Measurements from ENCODE around the gene VAT1. TPM values are rescaled to one million over a fixed set of nuclear protein-coding genes. Genes with fewer than 3 reads are reported as not detected.

Gene VAT1
- total and polyA plus RNA-seq, 2 of the 13 experiments (the other 11 are each of a cell fraction or from before 2014, with no cell fraction given) = 143 to 205 TPM

GRCh38 chr17:43068570-43069367 lies 46.6 kb upstream of the VAT1 start (continued):
- TF ChIP-seq, protein P1, sequence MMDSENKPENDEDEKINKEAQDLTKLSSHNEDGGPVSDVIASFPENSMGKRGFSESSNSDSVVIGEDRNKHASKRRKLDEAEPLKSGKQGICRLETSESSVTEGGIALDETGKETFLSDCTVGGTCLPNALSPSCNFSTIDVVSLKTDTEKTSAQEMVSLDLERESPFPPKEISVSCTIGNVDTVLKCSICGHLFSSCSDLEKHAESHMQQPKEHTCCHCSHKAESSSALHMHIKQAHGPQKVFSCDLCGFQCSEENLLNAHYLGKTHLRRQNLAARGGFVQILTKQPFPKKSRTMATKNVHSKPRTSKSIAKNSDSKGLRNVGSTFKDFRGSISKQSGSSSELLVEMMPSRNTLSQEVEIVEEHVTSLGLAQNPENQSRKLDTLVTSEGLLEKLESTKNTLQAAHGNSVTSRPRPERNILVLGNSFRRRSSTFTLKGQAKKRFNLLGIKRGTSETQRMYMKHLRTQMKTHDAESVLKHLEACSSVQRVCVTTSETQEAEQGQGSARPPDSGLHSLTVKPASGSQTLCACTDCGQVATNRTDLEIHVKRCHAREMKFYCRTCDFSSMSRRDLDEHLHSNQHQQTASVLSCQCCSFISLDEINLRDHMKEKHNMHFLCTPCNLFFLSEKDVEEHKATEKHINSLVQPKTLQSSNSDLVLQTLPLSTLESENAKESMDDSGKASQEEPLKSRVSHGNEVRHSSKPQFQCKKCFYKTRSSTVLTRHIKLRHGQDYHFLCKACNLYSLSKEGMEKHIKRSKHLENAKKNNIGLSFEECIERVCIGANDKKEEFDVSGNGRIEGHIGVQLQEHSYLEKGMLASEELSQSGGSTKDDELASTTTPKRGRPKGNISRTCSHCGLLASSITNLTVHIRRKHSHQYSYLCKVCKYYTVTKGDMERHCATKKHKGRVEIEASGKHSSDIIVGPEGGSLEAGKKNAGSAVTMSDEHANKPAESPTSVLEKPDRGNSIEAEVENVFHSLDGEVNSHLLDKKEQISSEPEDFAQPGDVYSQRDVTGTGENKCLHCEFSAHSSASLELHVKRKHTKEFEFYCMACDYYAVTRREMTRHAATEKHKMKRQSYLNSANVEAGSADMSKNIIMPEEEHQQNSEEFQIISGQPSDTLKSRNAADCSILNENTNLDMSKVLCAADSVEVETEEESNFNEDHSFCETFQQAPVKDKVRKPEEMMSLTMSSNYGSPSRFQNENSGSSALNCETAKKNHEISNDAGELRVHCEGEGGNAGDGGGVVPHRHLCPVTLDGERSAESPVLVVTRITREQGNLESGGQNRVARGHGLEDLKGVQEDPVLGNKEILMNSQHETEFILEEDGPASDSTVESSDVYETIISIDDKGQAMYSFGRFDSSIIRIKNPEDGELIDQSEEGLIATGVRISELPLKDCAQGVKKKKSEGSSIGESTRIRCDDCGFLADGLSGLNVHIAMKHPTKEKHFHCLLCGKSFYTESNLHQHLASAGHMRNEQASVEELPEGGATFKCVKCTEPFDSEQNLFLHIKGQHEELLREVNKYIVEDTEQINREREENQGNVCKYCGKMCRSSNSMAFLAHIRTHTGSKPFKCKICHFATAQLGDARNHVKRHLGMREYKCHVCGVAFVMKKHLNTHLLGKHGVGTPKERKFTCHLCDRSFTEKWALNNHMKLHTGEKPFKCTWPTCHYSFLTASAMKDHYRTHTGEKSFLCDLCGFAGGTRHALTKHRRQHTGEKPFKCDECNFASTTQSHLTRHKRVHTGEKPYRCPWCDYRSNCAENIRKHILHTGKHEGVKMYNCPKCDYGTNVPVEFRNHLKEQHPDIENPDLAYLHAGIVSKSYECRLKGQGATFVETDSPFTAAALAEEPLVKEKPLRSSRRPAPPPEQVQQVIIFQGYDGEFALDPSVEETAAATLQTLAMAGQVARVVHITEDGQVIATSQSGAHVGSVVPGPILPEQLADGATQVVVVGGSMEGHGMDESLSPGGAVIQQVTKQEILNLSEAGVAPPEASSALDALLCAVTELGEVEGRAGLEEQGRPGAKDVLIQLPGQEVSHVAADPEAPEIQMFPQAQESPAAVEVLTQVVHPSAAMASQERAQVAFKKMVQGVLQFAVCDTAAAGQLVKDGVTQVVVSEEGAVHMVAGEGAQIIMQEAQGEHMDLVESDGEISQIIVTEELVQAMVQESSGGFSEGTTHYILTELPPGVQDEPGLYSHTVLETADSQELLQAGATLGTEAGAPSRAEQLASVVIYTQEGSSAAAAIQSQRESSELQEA (CRISPR knock-in tag; IDR thresholded peaks at IDR 0.05; ENCODE audit: not compliant biosample characterization) = no peak
- TF ChIP-seq SALL2 (CRISPR knock-in tag; IDR thresholded peaks at IDR 0.05) (peak; percentile 84), GTF3A (CRISPR knock-in tag; conservative IDR thresholded peaks at IDR 0.05) (no peak), TCF7L2 (IDR thresholded peaks at IDR 0.05; ENCODE audit: low read depth, low read length) (peak; percentile 76; the same call in 1 of the 2 replicates), GZF1 (CRISPR knock-in tag; IDR thresholded peaks at IDR 0.05) (0 out of 2 replicates have a peak, but pooled peaks have one; percentile 68), HMGA1 (CRISPR knock-in tag; conservative IDR thresholded peaks at IDR 0.05) (no peak), ZXDC (CRISPR knock-in tag; IDR thresholded peaks at IDR 0.05) (no peak), STAT6 (CRISPR knock-in tag; IDR thresholded peaks at IDR 0.05; ENCODE audit: borderline replicate concordance) (no peak; the same call in 1 of the 2 replicates), MTF1 (CRISPR knock-in tag; IDR thresholded peaks at IDR 0.05) (no peak), TBL1XR1 (IDR thresholded peaks at IDR 0.05; ENCODE audit: borderline replicate concordance, low read length, partially characterized antibody) (peak; percentile 89)
- TF ChIP-seq, protein P2, sequence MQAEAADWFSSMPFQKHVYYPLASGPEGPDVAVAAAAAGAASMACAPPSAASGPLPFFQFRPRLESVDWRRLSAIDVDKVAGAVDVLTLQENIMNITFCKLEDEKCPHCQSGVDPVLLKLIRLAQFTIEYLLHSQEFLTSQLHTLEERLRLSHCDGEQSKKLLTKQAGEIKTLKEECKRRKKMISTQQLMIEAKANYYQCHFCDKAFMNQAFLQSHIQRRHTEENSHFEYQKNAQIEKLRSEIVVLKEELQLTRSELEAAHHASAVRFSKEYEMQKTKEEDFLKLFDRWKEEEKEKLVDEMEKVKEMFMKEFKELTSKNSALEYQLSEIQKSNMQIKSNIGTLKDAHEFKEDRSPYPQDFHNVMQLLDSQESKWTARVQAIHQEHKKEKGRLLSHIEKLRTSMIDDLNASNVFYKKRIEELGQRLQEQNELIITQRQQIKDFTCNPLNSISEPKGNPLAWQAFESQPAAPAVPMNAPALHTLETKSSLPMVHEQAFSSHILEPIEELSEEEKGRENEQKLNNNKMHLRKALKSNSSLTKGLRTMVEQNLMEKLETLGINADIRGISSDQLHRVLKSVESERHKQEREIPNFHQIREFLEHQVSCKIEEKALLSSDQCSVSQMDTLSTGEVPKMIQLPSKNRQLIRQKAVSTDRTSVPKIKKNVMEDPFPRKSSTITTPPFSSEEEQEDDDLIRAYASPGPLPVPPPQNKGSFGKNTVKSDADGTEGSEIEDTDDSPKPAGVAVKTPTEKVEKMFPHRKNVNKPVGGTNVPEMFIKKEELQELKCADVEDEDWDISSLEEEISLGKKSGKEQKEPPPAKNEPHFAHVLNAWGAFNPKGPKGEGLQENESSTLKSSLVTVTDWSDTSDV (CRISPR knock-in tag; IDR thresholded peaks at IDR 0.05) = no peak
